Measurements from ENCODE around the gene NUDT9. TPM values are rescaled to one million over a fixed set of nuclear protein-coding genes. Genes with fewer than 3 reads are reported as not detected.

Gene NUDT9
- total RNA-seq, 1 experiment from 2014 or later = 28.7 TPM

DNA sequence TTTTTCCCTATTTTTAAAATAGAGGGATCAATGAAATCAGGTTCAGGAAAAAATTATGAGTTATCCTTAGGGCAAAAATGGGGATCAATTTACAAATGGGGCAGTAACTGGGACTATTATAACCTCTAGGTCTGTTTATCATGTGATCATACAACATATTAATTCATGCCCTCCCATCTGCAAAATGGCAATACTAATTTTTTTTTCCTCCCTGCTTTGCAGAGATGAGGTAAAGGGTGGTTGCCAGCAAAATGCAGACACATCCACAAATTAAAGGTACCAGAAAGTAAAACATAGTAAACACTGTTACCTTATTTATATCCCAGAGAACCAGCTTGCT, 31.9 kb upstream of the NUDT9 start:
- DNase-seq = no peak

DNA sequence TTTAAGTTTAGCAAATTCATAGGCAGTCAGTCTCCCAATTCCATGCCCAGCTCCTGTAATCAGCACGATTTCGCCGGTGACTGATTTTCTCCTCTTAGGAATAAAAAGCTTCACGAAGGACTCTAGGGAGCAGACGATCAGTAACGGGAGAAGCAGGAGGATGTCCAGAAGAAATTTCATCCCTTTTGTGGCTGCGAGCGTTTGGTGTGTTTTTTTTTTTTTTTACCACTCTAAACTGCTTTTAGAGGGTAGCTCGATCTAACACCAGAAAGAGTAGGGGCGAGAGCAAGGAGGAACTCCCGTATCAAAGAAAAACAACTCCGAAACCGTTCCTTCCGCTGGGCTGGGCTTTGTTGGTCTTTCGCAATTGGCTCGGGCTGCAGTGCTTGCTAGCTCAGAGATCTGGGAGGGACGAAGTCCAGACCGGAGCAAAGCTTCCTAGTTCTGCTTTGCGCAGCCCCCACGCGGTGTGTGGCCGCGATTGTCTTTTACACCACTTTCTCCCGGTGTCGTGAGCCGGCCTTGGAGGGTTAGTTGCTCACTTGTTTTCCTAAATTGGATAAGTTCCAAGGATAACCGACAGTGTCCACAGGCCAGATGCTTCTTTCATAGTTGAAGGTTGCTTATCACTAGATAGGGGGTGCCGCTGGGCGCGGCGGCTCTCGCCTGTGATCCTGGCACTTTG, 31.3 kb upstream of the NUDT9 start, which contains the start of gene HSD17B11:
HSD17B11 (minus strand) TSS at position 298 of the 685 bp plus-strand sequence; CDS start at position 180, 118 bp downstream.
- Mint-ChIP-seq H3K9me3 (ENCODE audit: unreplicated experiment) (no peaks in the 10 kb centered on the region), H3K36me3 (ENCODE audit: insufficient read depth, unreplicated experiment) (peaks cover 16% of the 10 kb centered on the region), H3K27ac (ENCODE audit: unreplicated experiment) (peak within 1 kb of the TSS; percentile 92), H3K4me3 (ENCODE audit: unreplicated experiment) (peak within 1 kb of the TSS; percentile 87), H3K27me3 (ENCODE audit: insufficient read depth, unreplicated experiment) (no peaks in the 10 kb centered on the region), H3K4me1 (ENCODE audit: low read depth, unreplicated experiment) (peaks cover 18% of the 10 kb centered on the region)
- H3K4me3 ChIP-seq (ENCODE audit: low read depth, low read length) = peak within 1 kb of the TSS; percentile 53
- H3K27me3 ChIP-seq (replicated peaks; ENCODE audit: control insufficient read depth, insufficient read depth, low read length) = no peaks in the 10 kb centered on the region
- peak; percentile 85 to 90 for DNase-seq
- TF ChIP-seq, protein P1, sequence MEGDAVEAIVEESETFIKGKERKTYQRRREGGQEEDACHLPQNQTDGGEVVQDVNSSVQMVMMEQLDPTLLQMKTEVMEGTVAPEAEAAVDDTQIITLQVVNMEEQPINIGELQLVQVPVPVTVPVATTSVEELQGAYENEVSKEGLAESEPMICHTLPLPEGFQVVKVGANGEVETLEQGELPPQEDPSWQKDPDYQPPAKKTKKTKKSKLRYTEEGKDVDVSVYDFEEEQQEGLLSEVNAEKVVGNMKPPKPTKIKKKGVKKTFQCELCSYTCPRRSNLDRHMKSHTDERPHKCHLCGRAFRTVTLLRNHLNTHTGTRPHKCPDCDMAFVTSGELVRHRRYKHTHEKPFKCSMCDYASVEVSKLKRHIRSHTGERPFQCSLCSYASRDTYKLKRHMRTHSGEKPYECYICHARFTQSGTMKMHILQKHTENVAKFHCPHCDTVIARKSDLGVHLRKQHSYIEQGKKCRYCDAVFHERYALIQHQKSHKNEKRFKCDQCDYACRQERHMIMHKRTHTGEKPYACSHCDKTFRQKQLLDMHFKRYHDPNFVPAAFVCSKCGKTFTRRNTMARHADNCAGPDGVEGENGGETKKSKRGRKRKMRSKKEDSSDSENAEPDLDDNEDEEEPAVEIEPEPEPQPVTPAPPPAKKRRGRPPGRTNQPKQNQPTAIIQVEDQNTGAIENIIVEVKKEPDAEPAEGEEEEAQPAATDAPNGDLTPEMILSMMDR (IDR thresholded peaks at IDR 0.05; ENCODE audit: insufficient read depth in 1 of 2, low read depth in 1 of 2, low read length in 1 of 2, severe bottlenecking in 1 of 2, unreplicated experiment in 1 of 2) = no peak
- no peaks in the 10 kb centered on the region for H3K9me3 ChIP-seq
- intact Hi-C loops (cut with micrococcal nuclease; ENCODE audit: unreplicated experiment) = loop anchor here (1.0 to 5.0 kb wide), 4 partner anchors 16 to 71 kb away; partner anchors contain the start of gene NUDT9
- peaks cover 11% of the 10 kb centered on the region; the same call in 1 of the 2 replicates for H3K4me1 ChIP-seq
- CTCF ChIA-PET = interaction anchor here (0.6 to 0.7 kb wide), 5 partner anchors 31 to 1535 kb away, joined by 3 to 4 read pairs (median 3); partner anchors contain the start of genes NUDT9 and SLC10A6
- BruUV-seq (replicated peaks) = TSS peak; percentile 58
- H3K36me3 ChIP-seq (ENCODE audit: control insufficient read depth, insufficient read depth, low read length) = no peaks in the 10 kb centered on the region
- POLR2A ChIA-PET = interaction anchor here (0.7 to 1.9 kb wide), 5 partner anchors 11 to 456 kb away, joined by 3 to 12 read pairs (median 5); partner anchors contain the start of genes AFF1 and NUDT9

More for the DNA sequence above, 31.9 kb upstream of the NUDT9 start:
- Histone ChIP-seq H3K4me1 (peaks cover 11% of the 10 kb centered on the region; the same call in 1 of the 2 replicates), H3K27me3 (replicated peaks; ENCODE audit: control insufficient read depth, insufficient read depth, low read length) (no peaks in the 10 kb centered on the region), H3K4me3 (ENCODE audit: low read depth, low read length) (peak overlapping the region; percentile 53), H3K9me3 (no peaks in the 10 kb centered on the region), H3K36me3 (ENCODE audit: control insufficient read depth, insufficient read depth, low read length) (no peaks in the 10 kb centered on the region)
- Mint-ChIP-seq H3K4me3 (ENCODE audit: unreplicated experiment) (peak overlapping the region; percentile 87), H3K9me3 (ENCODE audit: unreplicated experiment) (peaks cover 2% of the 10 kb centered on the region), H3K27me3 (ENCODE audit: insufficient read depth, unreplicated experiment) (no peaks in the 10 kb centered on the region), H3K27ac (ENCODE audit: unreplicated experiment) (peak overlapping the region; percentile 92), H3K4me1 (ENCODE audit: low read depth, unreplicated experiment) (peaks cover 18% of the 10 kb centered on the region), H3K36me3 (ENCODE audit: insufficient read depth, unreplicated experiment) (peaks cover 16% of the 10 kb centered on the region)
- intact Hi-C loops (cut with micrococcal nuclease; ENCODE audit: unreplicated experiment) = loop anchor here (5.0 kb wide), 1 partner anchor 72 kb away; no protein-coding TSS in a partner anchor
- TSS peak; percentile 77 for BruUV-seq (replicated peaks)
- CTCF ChIA-PET = interaction anchor here (0.6 to 0.7 kb wide), 5 partner anchors 32 to 1534 kb away, joined by 3 to 4 read pairs (median 3); partner anchors contain the start of genes NUDT9 and SLC10A6
- POLR2A ChIA-PET = interaction anchor here (0.7 to 1.9 kb wide), 4 partner anchors 29 to 456 kb away, joined by 3 to 12 read pairs (median 5); partner anchors contain the start of genes AFF1 and NUDT9
- TF ChIP-seq, protein P1 (IDR thresholded peaks at IDR 0.05; ENCODE audit: insufficient read depth in 1 of 2, low read depth in 1 of 2, low read length in 1 of 2, severe bottlenecking in 1 of 2, unreplicated experiment in 1 of 2) = no peak

DNA sequence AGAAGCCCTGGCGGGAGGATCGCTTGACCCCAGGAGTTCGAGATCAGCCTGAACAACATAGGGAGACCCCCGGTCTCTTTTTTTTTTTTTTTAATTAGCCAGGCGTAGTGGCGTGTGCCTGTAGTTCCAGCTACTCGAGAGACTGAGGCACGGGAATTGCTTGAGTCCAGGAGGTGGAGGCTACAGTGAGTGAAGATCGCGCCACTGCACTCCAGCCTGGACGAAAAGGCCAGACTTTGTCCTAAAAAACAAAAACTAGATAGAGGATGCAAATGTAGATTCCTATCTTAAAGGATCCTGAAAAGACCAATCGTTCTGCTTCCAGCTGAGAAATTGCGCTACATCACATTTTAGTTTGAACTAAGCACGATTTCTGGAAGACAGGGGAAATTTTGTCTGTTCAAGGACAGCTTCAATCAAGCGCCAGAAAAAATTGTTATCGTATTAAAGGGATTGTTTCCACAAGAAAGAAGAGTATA, 30.8 kb upstream of the NUDT9 start:
- Histone ChIP-seq H3K4me3 (ENCODE audit: low read depth, low read length) (peak overlapping the region; percentile 53), H3K36me3 (ENCODE audit: control insufficient read depth, insufficient read depth, low read length) (no peaks in the 10 kb centered on the region), H3K9me3 (no peaks in the 10 kb centered on the region), H3K27me3 (replicated peaks; ENCODE audit: control insufficient read depth, insufficient read depth, low read length) (no peaks in the 10 kb centered on the region), H3K4me1 (peaks cover 11% of the 10 kb centered on the region; the same call in 1 of the 2 replicates)
- intact Hi-C loops (cut with micrococcal nuclease; ENCODE audit: unreplicated experiment) = loop anchor here (1.0 to 5.0 kb wide), 4 partner anchors 16 to 71 kb away; partner anchors contain the start of gene NUDT9
- Mint-ChIP-seq H3K36me3 (ENCODE audit: insufficient read depth, unreplicated experiment) (peaks cover 10% of the 10 kb centered on the region), H3K27ac (ENCODE audit: unreplicated experiment) (peak overlapping the region; percentile 77), H3K9me3 (ENCODE audit: unreplicated experiment) (no peaks in the 10 kb centered on the region), H3K4me3 (ENCODE audit: unreplicated experiment) (peak overlapping the region; percentile 87), H3K4me1 (ENCODE audit: low read depth, unreplicated experiment) (peaks cover 18% of the 10 kb centered on the region), H3K27me3 (ENCODE audit: insufficient read depth, unreplicated experiment) (no peaks in the 10 kb centered on the region)
- no TSS peak for BruUV-seq (replicated peaks)
- ChIA-PET CTCF (interaction anchor here (0.6 kb wide), 1 partner anchor 16 kb away, joined by 5 read pairs; no protein-coding TSS in a partner anchor), POLR2A (interaction anchor here (0.7 to 1.9 kb wide), 2 partner anchors 10 to 31 kb away, joined by 6 to 12 read pairs; partner anchors contain the start of gene NUDT9)
- TF ChIP-seq, protein P1 (IDR thresholded peaks at IDR 0.05; ENCODE audit: insufficient read depth in 1 of 2, low read depth in 1 of 2, low read length in 1 of 2, severe bottlenecking in 1 of 2, unreplicated experiment in 1 of 2) = no peak
- no peak for DNase-seq
